HCT116 (cell line): ENCODE measurements around the gene ATP8A1. TPM values are rescaled to one million over a fixed set of nuclear protein-coding genes. Genes with fewer than 3 reads are reported as not detected.

ENCODE experiments used
- ATAC-seq: fragments of 200-7000 bp; cut with Tn5 transposase; 2 replicates; pipeline ENCODE4 v1.9.1; 2020; ENCODE audit warnings: mild to moderate bottlenecking, moderate library complexity
- BruUV-seq: library from RNA; stranded (reverse); fragments of 400-500 nt; replicated peaks from 2 replicates; lab custom pipeline; 2021; lab: Mats Ljungman, UMichigan
- CTCF ChIA-PET: fragments of 300-600 bp; sonication (Branson Sonifier 250); formaldehyde crosslinking; loops from one replicate; lab custom pipeline; 2021; ENCODE audit warnings: antibody characterized with exemption; lab: Charles Lee
- POLR2A ChIA-PET: fragments of 300-600, 350-600 bp; sonication (Branson Sonifier 250); formaldehyde crosslinking; loops from one replicate; lab custom pipeline; 2021; ENCODE audit warnings: antibody characterized with exemption; lab: Charles Lee
- RAD21 ChIA-PET, 2 experiments: fragments of 300-600 bp; sonication (Branson Sonifier 250); formaldehyde crosslinking; loops; one replicate each; lab custom pipeline; 2023; ENCODE audit warnings: low total read pairs in 2 of 2; ENCODE audit not compliant: uncharacterized antibody in 2 of 2, unreplicated experiment in 2 of 2, low non-redundant PET in 1 of 2; lab: Charles Lee
- DNase-seq: peaks from one replicate; pipeline ENCODE4 v3.0.0-alpha.2; 2010; ENCODE audit warnings: low read depth, low spot score
- H2AFZ ChIP-seq: fragments of 200-600 bp; shearing (Covaris generic), sonication (generic); 2 replicates; pipeline ENCODE4 v1.6.1; 2017; ENCODE audit warnings: low read depth, mixed run types, mixed read lengths, antibody characterized with exemption, low read length; ENCODE audit not compliant: poor library complexity, severe bottlenecking
- H3K27ac ChIP-seq: 2 replicates; pipeline ENCODE4 v1.5.1; 2012; ENCODE audit warnings: low read depth, low read length
- H3K27me3 ChIP-seq: fragments of 200-600 bp; sonication (generic); 2 replicates; pipeline ENCODE4 v1.6.1; 2016; ENCODE audit warnings: mixed run types, low read length, mixed read lengths; ENCODE audit not compliant: insufficient read depth
- H3K36me3 ChIP-seq, 2 experiments: fragments of 200-500 bp in 1 of 2; fragments of 200-600 bp in 1 of 2; sonication (Bioruptor generic) in 1 of 2; sonication (generic) in 1 of 2; 2 replicates each; pipeline versions ENCODE4 v1.5.1 to v1.6.1; 2014 to 2016; ENCODE audit warnings: low read length in 2 of 2, inconsistent platforms in 1 of 2, mixed read lengths in 1 of 2, mixed run types in 1 of 2; ENCODE audit not compliant: insufficient read depth in 2 of 2, control insufficient read depth in 1 of 2
- H3K4me1 ChIP-seq, 2 experiments: fragments of 200-600 bp in 1 of 2; sonication (generic) in 1 of 2; 2 replicates each; pipeline versions ENCODE4 v1.5.1 to v1.6.1; 2012 to 2017; ENCODE audit warnings: low read length in 2 of 2, inconsistent platforms in 1 of 2, mild to moderate bottlenecking in 1 of 2, mixed read lengths in 1 of 2, mixed run types in 1 of 2, moderate library complexity in 1 of 2; ENCODE audit not compliant: insufficient read depth in 2 of 2, control insufficient read depth in 1 of 2
- H3K4me2 ChIP-seq: fragments of 200-600 bp; sonication (generic); 2 replicates; pipeline ENCODE4 v1.6.1; 2017; ENCODE audit warnings: mixed run types, low read length, mixed read lengths
- H3K4me3 ChIP-seq, 2 experiments: fragments of 200-600 bp in 1 of 2; sonication (generic) in 1 of 2; replicated peaks in 1 of 2; 2 replicates each; pipeline ENCODE4 v1.5.1; 2011 to 2016; ENCODE audit warnings: low read length in 2 of 2, control low read depth in 1 of 2, low read depth in 1 of 2, mild to moderate bottlenecking in 1 of 2, mixed read lengths in 1 of 2, mixed run types in 1 of 2
- H3K79me2 ChIP-seq: fragments of 200-600 bp; sonication (generic); 2 replicates; pipeline ENCODE4 v1.6.1; 2017; ENCODE audit warnings: mild to moderate bottlenecking, mixed run types, low read length, moderate library complexity, mixed read lengths; ENCODE audit not compliant: insufficient read depth
- H3K9ac ChIP-seq: fragments of 200-600 bp; sonication (generic); 2 replicates; pipeline ENCODE4 v1.6.1; 2016; ENCODE audit warnings: low read length, mixed read lengths
- H3K9me2 ChIP-seq: fragments of 200-600 bp; sonication (generic), shearing (Covaris generic); 2 replicates; pipeline ENCODE4 v1.6.1; 2017; ENCODE audit warnings: mixed run types, mild to moderate bottlenecking, moderate library complexity; ENCODE audit not compliant: insufficient read depth
- H3K9me3 ChIP-seq, 2 experiments: fragments of 200-500 bp in 1 of 2; fragments of 200-600 bp in 1 of 2; sonication (Bioruptor generic) in 1 of 2; sonication (generic) in 1 of 2; 2 replicates each; pipeline ENCODE4 v1.6.1; 2014 to 2017; ENCODE audit warnings: low read length in 2 of 2, mixed read lengths in 2 of 2, inconsistent platforms in 1 of 2, low read depth in 1 of 2, mild to moderate bottlenecking in 1 of 2, mixed run types in 1 of 2, moderate library complexity in 1 of 2; ENCODE audit not compliant: control insufficient read depth in 1 of 2, insufficient read depth in 1 of 2
- H4K20me1 ChIP-seq: fragments of 200-600 bp; sonication (generic), shearing (Covaris generic); 2 replicates; pipeline ENCODE4 v1.6.1; 2017; ENCODE audit warnings: mixed run types, mild to moderate bottlenecking, moderate library complexity; ENCODE audit not compliant: insufficient read depth
- CBX3 ChIP-seq: IDR thresholded peaks from 2 replicates; pipeline ENCODE4 v1.6.1; 2012; ENCODE audit warnings: low read depth
- CEBPB ChIP-seq: IDR thresholded peaks from 2 replicates; pipeline ENCODE4 v1.6.1; 2012; ENCODE audit warnings: low read depth
- POLR2AphosphoS5 ChIP-seq: IDR thresholded peaks from 2 replicates; pipeline ENCODE4 v1.6.1; 2011; ENCODE audit warnings: mild to moderate bottlenecking, low read depth, low read length, moderate library complexity
- YY1 ChIP-seq: IDR thresholded peaks from 2 replicates; pipeline ENCODE4 v1.6.1; 2011; ENCODE audit warnings: low read length, low read depth, moderate library complexity, mild to moderate bottlenecking; ENCODE audit not compliant: insufficient replicate concordance; ENCODE audit errors: extremely low read depth
- ZFX ChIP-seq: fragments of 450-650 bp; IDR thresholded peaks from 2 replicates; pipeline ENCODE4 v1.6.1; 2017
- ZNF274 ChIP-seq: fragments of 200-500 bp; sonication (Bioruptor generic); IDR thresholded peaks from 2 replicates; pipeline ENCODE4 v1.6.1; 2014; ENCODE audit warnings: mild to moderate bottlenecking, low read depth, low read length, inconsistent platforms
- intact Hi-C: fragments of 100-400 bp; cut with micrococcal nuclease; formaldehyde crosslinking; loops from 2 replicates; pipeline ENCODE4 v1.10.0; 2022
- total RNA-seq: library from RNA; stranded (reverse); gene quantifications from one replicate; pipeline ENCODE4 v1.2.1, GENCODE V29; 2021; ENCODE audit not compliant: unreplicated experiment
- TF ChIP-seq, protein P1 (sequence below): IDR thresholded peaks from 2 replicates; pipeline ENCODE4 v1.6.1; 2011; ENCODE audit warnings: mild to moderate bottlenecking, low read length, moderate library complexity; ENCODE audit not compliant: insufficient replicate concordance; ENCODE audit errors: extremely low read depth
- TF ChIP-seq, protein P2 (sequence below): IDR thresholded peaks from 2 replicates; pipeline ENCODE4 v1.6.1; 2012
- TF ChIP-seq, protein P3 (sequence below): IDR thresholded peaks from 2 replicates; pipeline ENCODE4 v1.6.1; 2012; ENCODE audit warnings: low read depth

The ATP8A1 gene
- total RNA-seq, 1 experiment from 2014 or later = 1.9 TPM

DNA sequence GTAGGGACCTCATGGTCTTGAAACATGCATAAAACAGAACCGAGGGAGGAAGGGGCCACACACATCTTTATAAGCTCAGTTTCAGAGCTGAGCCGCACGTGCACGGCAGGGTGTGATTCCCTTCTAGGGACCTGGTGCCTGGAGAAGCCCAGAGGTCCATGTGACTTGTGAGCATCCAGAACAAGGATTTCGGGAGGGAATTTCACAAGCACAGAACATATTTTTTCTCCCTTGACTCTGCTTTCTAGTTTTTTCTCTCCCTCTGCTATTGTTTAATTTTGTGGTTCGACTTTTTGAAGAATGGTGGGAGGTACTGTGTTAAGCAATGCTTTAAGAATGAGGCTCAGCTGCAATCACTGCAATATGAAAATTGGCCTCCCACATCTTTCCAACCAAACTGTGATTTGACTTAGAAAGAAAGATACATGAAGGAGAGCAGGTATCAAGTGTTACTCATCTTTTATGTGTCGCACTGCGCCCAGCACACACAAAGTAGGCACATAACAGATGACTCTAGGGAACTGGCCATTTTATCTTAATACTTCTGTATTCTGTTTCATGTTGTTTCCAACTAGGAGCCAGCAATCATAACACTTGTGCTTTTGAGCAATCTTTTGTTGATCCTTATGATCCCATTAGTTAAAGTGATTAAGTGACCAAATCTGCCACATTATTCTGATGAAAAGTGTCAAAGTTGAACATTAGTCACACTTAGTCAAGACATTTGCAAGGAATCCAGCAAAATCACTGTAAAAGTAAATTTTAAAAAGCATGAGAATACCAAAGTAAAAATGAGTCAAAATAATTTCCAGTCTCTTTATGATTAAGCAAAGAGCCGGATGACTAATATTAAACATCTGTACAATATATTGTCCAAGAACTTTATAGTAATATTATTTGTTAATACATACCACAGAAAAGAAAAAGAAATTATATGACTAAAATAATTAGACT lies 173.2 kb downstream of the ATP8A1 start:
- CTCF ChIA-PET = no interaction called here
- intact Hi-C loops = no loop called here
- H3K27ac ChIP-seq = no peak overlapping the region

More for the DNA sequence above, 173.2 kb downstream of the ATP8A1 start:
- POLR2A ChIA-PET = no interaction called here
- no TSS peak for BruUV-seq
- Histone ChIP-seq H3K27me3 (peaks cover 34% of the 10 kb centered on the region), H3K9me2 (no peaks in the 10 kb centered on the region), H4K20me1 (no peaks in the 10 kb centered on the region), H3K4me2 (no peak overlapping the region), H3K4me1 (no peaks in the 10 kb centered on the region), H3K9ac (no peak overlapping the region), H3K4me3 (no peak overlapping the region), H3K9me3 (no peaks in the 10 kb centered on the region), H3K36me3 (no peaks in the 10 kb centered on the region), H2AFZ (no peak overlapping the region), H3K79me2 (no peaks in the 10 kb centered on the region)
- DNase-seq (no peak), ATAC-seq (no peak)
- TF ChIP-seq, protein P1, sequence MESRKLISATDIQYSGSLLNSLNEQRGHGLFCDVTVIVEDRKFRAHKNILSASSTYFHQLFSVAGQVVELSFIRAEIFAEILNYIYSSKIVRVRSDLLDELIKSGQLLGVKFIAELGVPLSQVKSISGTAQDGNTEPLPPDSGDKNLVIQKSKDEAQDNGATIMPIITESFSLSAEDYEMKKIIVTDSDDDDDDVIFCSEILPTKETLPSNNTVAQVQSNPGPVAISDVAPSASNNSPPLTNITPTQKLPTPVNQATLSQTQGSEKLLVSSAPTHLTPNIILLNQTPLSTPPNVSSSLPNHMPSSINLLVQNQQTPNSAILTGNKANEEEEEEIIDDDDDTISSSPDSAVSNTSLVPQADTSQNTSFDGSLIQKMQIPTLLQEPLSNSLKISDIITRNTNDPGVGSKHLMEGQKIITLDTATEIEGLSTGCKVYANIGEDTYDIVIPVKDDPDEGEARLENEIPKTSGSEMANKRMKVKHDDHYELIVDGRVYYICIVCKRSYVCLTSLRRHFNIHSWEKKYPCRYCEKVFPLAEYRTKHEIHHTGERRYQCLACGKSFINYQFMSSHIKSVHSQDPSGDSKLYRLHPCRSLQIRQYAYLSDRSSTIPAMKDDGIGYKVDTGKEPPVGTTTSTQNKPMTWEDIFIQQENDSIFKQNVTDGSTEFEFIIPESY = no peak
- TF ChIP-seq ZNF274 = no peak
- no peak for TF ChIP-seq CBX3
- TF ChIP-seq YY1 = no peak
- TF ChIP-seq POLR2AphosphoS5 = no peak
- TF ChIP-seq, protein P2, sequence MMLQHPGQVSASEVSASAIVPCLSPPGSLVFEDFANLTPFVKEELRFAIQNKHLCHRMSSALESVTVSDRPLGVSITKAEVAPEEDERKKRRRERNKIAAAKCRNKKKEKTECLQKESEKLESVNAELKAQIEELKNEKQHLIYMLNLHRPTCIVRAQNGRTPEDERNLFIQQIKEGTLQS = no peak
- no peak for TF ChIP-seq CEBPB
- TF ChIP-seq, protein P3, sequence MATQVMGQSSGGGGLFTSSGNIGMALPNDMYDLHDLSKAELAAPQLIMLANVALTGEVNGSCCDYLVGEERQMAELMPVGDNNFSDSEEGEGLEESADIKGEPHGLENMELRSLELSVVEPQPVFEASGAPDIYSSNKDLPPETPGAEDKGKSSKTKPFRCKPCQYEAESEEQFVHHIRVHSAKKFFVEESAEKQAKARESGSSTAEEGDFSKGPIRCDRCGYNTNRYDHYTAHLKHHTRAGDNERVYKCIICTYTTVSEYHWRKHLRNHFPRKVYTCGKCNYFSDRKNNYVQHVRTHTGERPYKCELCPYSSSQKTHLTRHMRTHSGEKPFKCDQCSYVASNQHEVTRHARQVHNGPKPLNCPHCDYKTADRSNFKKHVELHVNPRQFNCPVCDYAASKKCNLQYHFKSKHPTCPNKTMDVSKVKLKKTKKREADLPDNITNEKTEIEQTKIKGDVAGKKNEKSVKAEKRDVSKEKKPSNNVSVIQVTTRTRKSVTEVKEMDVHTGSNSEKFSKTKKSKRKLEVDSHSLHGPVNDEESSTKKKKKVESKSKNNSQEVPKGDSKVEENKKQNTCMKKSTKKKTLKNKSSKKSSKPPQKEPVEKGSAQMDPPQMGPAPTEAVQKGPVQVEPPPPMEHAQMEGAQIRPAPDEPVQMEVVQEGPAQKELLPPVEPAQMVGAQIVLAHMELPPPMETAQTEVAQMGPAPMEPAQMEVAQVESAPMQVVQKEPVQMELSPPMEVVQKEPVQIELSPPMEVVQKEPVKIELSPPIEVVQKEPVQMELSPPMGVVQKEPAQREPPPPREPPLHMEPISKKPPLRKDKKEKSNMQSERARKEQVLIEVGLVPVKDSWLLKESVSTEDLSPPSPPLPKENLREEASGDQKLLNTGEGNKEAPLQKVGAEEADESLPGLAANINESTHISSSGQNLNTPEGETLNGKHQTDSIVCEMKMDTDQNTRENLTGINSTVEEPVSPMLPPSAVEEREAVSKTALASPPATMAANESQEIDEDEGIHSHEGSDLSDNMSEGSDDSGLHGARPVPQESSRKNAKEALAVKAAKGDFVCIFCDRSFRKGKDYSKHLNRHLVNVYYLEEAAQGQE = no peak
- TF ChIP-seq ZFX = no peak
- RAD21 ChIA-PET = no interaction called here
